SK-N-MC (cell line): ENCODE results near the gene FOXP1.

ENCODE experiments used
- EZH2 ChIP-seq: fragments of 200-600 bp; sonication (generic); IDR thresholded peaks from one replicate; pipeline ENCODE4 v1.6.1; 2017; ENCODE audit warnings: antibody characterized with exemption
- FOXP2 ChIP-seq: optimal IDR thresholded peaks from 2 replicates; pipeline ENCODE3; 2011; ENCODE audit warnings: mild to moderate bottlenecking, moderate library complexity; ENCODE audit not compliant: insufficient read depth; ENCODE audit errors: extremely low read length, control extremely low read depth
- POLR2AphosphoS5 ChIP-seq: IDR thresholded peaks from 2 replicates; pipeline ENCODE4 v1.6.1; 2012; ENCODE audit warnings: mild to moderate bottlenecking, low read depth, low read length, borderline replicate concordance

GRCh38 chr3:70933105-70933810 is 650.3 kb downstream of the FOXP1 start:
- TF ChIP-seq EZH2, result no peak
- no peak for TF ChIP-seq POLR2AphosphoS5
- no peak for TF ChIP-seq FOXP2
